Heart left ventricle (tissue), 13 donors: ENCODE data around the gene MTMR1.

Experiments
- CTCF ChIP-seq, 12 donors: fragments of 200-600 bp; sonication (generic) in 4 of 12; IDR thresholded peaks; one replicate each; pipeline versions ENCODE4 v1.5.0 to v1.8.0; 2018 to 2022; ENCODE audit warnings: antibody characterized with exemption in 12 of 12, mild to moderate bottlenecking in 5 of 12
- POLR2A ChIP-seq, 2 donors: fragments of 450-650 bp; IDR thresholded peaks; one replicate each; pipeline ENCODE4 v1.6.1; 2017; ENCODE audit warnings: antibody characterized with exemption in 2 of 2, mild to moderate bottlenecking in 2 of 2, moderate library complexity in 2 of 2
- donor health status: ischemic (EF 13 %, LVEDD 7.1; RV severe dilation, severe dysfunction).
- donor health status: DM: no; HTN: yes; CAD: no.
- donor health status: DM: no; HTN: no; CAD: no.
- donor health status: ischemic (EF 25% LVEDD 6.9; RV normal size, moderate dysfunction).
- donor health status: ischemic (EF 25% LVEDD 5.7; RV mildly dilated, moderate dysfunction).
- donor health status: ischemic (EF 35%, LVEDD 5.7; RV mildly dilated, moderate dysfunction).
- donor health status: nonischemic (EF 11% LVEDD 7.7; RV severe dilation, severe dysfunction).
- donor health status: DM: yes; HTN: yes; CAD: no.
- donor health status: PGD.
- donor health status: ischemic (EF 29% LVEDD 5.4; RV normal size, mild dysfunction).
- donor health status: nonischemic (EF 23%, LVEDD 6.1; RV moderate dilation, normal function).

GRCh38 chrX:150694738-150695410 lies 1.7 kb downstream of the MTMR1 start:
- no peak for TF ChIP-seq CTCF (IDR thresholded peaks at IDR 0.05)
- no peak for TF ChIP-seq POLR2A (IDR thresholded peaks at IDR 0.05)
